ENCODE results near the gene ZNF526.

Gene ZNF526

DNA sequence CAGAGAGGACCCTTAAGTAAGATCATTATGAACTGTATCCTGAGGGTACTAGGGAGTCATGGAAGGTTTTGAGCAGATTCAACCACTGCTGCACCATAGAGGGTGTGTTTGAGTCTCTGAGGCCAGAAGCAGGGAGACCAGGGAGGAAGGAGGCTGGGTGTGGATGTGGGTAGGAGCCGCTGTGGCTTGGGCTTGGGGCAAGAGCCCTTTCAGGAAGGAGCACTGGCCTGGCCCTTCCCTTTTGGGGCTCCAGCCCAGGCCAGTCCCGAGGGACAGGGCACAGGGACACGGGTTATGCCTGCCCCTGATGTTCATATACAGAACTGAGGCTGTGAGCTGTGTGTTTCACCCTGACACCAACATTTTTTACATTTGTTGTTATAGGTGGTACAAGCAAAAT lies 56.2 kb downstream of the ZNF526 start:
- H3K27me3 ChIP-seq: no peaks in the 10 kb centered on the region
- peaks cover 23% of the 10 kb centered on the region for H3K4me1 ChIP-seq
- no peak for DNase-seq
- no peak overlapping the region for H3K4me3 ChIP-seq (ENCODE audit: low read depth, low read length)
- H3K36me3 ChIP-seq: peaks cover 43% of the 10 kb centered on the region
- TF ChIP-seq, protein P1, sequence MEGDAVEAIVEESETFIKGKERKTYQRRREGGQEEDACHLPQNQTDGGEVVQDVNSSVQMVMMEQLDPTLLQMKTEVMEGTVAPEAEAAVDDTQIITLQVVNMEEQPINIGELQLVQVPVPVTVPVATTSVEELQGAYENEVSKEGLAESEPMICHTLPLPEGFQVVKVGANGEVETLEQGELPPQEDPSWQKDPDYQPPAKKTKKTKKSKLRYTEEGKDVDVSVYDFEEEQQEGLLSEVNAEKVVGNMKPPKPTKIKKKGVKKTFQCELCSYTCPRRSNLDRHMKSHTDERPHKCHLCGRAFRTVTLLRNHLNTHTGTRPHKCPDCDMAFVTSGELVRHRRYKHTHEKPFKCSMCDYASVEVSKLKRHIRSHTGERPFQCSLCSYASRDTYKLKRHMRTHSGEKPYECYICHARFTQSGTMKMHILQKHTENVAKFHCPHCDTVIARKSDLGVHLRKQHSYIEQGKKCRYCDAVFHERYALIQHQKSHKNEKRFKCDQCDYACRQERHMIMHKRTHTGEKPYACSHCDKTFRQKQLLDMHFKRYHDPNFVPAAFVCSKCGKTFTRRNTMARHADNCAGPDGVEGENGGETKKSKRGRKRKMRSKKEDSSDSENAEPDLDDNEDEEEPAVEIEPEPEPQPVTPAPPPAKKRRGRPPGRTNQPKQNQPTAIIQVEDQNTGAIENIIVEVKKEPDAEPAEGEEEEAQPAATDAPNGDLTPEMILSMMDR (IDR thresholded peaks at IDR 0.05; ENCODE audit: low read depth, low read length): no peak
- H3K9me3 ChIP-seq: no peaks in the 10 kb centered on the region

DNA sequence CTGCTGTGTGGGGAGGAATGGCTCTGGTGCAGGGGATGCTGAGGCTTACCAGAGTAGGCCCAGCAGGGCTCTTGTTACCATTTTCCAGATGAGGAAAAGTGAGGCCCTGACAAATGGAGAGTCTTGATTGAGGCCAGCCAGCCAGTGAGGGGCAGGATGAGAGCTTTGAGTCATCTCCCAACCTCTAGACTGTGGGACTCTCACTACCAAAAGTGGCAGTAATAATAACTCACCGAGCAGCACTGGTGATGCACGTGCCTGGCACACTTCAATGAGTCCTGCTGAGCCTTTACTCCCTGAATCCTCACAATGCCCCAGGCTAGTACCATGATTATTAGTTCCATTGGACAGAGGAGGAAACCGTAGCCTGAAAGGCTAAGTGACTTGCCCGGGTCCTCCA lies 56.7 kb downstream of the ZNF526 start:
- peaks cover 40% of the 10 kb centered on the region for H3K36me3 ChIP-seq
- DNase-seq: no peak
- peaks cover 28% of the 10 kb centered on the region for H3K4me1 ChIP-seq

More for the DNA sequence above, 56.7 kb downstream of the ZNF526 start:
- H3K9me3 ChIP-seq: no peaks in the 10 kb centered on the region
- H3K4me3 ChIP-seq (ENCODE audit: low read depth, low read length): no peak overlapping the region
- H3K27me3 ChIP-seq: no peaks in the 10 kb centered on the region
- TF ChIP-seq, protein P1 (IDR thresholded peaks at IDR 0.05; ENCODE audit: low read depth, low read length): no peak
